HG03457 (cell line): ENCODE results near the gene GRM8.
A peak's percentile ranks its signal among the peaks of the same experiment; 100 is the strongest.
"Not testable (repeated sequence)": the region's sequence is repeated elsewhere in the genome, so short reads cannot be mapped to it uniquely, and the experiment has no call there.

Source experiments
- ATAC-seq: cut with Tn5 transposase; IDR thresholded peaks from one replicate; pipeline ENCODE4 v1.9.1; 2021; ENCODE audit warnings: moderate number of reproducible peaks; ENCODE audit not compliant: unreplicated experiment

The GRM8 gene

GRCh38 chr7:126685018-126685573 is 567.6 kb downstream of the GRM8 start:
- ATAC-seq, result no peak

GRCh38 chr7:126682176-126682575 is 570.6 kb downstream of the GRM8 start:
- no peak for ATAC-seq

- ATAC-seq, result not testable (repeated sequence)
Observed at GRCh38 chr7:126668762-126669161, 584.0 kb downstream of the GRM8 start.

GRCh38 chr7:126668367-126668752 is 584.4 kb downstream of the GRM8 start:
- no peak for ATAC-seq

GRCh38 chr7:126667742-126668366 is 584.9 kb downstream of the GRM8 start:
- ATAC-seq, result no peak

- ATAC-seq, result no peak
Observed at GRCh38 chr7:126662856-126663255, 589.9 kb downstream of the GRM8 start.

DNA sequence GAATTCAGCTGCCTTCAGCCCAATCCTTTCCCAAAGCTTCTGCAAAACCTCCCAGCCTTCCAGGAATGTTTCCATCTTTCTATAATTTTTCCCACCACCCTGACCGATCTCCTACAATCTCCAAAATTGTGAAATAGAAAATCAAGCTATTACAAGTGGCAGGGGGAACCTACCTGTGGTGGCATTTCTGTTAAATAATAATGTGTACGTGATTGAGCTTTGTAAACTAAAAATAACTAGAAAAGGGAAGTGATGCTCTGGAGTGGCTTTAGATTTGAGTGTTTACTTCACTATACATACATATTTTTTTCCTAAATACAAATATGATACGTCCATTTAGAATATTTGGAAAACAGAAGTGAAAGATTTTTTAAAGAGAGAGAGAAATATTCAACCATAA is 593.6 kb downstream of the GRM8 start:
- peak; percentile 82 for ATAC-seq

DNA sequence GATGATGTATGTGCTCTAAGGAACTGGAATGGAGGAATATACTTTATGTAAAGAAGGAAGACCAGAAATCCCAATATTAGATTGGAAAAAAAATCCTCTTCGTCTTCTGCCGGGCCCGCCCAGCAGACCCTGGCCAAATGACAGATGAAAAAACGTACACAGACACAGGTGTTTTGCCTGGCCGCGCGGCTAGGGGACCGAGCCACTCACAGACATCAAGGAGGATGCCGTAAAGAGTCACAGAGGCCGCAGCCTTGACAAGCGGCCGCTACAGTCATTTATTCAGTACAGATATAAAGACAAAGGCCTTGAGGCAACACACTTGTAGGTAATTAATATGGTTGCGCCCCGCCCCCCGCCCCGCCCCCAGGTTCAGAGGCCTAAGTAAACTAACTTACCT is 594.1 kb downstream of the GRM8 start:
- peak; percentile 16 for ATAC-seq

DNA sequence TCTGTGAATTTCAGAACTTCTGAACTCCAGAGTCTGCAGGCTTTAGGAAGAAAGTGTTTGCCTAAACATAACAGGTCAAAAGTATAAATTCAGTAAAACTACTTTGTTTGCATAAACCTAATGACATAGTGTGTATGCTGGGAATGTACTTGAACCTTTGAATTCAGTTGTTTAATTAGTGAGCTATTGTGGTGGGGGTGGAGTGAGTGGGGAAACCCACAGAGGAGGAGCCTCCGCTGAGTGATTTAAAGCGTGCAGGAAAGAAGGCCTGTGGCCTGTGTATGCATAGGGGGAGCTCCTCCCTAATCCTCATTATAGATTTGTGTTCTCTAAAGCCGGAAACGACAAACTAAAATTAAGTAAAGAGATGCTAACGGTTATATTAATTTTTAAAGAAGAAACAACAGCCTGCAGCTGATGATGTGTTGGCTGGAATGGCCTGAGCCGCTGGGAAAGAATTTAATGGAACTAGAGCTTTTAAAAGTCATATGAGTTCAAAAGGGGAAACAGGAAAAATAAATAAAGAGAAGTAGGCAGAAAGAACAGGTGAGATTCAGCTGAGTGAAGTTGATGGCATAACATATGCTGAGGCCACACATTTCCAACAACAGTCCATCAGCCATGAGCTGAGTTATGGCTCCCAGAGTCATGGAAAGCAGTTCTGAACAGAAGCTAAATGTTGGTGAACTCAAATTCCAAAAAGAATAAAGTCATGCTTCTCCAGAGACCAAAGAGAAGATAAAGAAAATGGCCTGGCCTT is 595.0 kb downstream of the GRM8 start:
- peak; percentile 90 for ATAC-seq

DNA sequence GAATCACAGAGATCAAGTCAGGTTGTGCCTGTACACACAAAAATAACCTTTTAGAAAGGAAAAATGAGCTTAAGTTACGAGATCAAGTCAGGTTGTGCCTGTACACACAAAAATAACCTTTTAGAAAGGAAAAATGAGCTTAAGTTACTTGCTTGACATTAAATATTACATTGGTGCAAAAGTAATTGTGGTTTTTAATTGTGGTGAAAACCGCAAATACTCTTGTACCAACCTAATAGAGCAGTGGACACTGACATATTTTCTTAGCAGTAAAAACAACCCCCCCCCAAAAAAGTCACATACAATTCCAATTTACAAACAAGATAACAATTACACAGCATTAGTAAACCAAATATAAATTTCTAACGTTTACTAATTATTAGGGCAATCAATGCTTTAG is 595.6 kb downstream of the GRM8 start:
- ATAC-seq, result no peak

- no peak for ATAC-seq
Observed at GRCh38 chr7:126656165-126656564, 596.6 kb downstream of the GRM8 start.

- ATAC-seq, result no peak
Observed at GRCh38 chr7:126637538-126637937, 615.2 kb downstream of the GRM8 start.

GRCh38 chr7:126635545-126635944 is 617.2 kb downstream of the GRM8 start:
- no peak for ATAC-seq

GRCh38 chr7:126608339-126608776 is 644.4 kb downstream of the GRM8 start:
- ATAC-seq, result no peak

GRCh38 chr7:126606331-126606730 is 646.4 kb downstream of the GRM8 start:
- no peak for ATAC-seq

DNA sequence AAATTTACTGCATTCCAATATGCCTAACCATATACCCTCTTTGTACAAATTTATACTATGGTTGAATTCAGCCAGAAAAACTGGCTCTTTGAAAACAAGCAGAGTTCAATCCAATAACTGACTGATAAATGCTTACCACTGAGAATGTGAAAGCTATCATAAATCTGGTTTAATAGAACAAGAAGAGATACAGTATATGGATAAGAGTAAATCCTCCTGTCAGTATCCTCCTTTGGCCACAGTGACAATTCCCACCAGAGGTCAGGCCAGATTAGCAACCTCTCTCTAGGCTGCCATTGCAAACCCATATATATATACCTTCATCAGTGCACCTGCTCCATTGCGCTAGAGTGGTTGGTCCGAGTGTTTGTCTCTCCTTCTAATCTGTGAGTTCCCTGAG is 647.2 kb downstream of the GRM8 start:
- no peak for ATAC-seq

GRCh38 chr7:126605056-126605455 is 647.7 kb downstream of the GRM8 start:
- no peak for ATAC-seq

- ATAC-seq, result no peak
Observed at GRCh38 chr7:126589068-126589684, 663.6 kb downstream of the GRM8 start.

DNA sequence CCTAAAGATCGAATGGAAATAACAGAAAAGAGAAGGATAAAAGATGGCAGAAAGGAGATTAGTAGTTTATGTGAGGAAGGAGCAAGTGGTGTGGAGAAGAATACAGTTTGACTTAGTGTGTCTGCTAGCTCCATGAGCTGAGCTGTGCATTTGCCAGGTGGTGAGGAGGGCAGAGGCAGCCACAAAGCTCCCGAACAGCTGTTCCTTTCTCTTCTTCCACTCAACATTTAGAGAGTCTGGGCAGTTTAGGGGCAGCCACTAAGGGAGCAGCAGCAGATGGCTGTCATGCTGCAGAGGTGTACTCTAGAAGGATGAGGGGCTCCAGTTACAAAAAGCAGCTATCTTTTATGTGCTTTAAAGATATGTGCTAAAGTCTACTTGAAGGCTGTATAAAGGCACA is 674.4 kb downstream of the GRM8 start:
- no peak for ATAC-seq

- ATAC-seq, result no peak
Observed at GRCh38 chr7:126574276-126575250, 678.2 kb downstream of the GRM8 start.

- no peak for ATAC-seq
Observed at GRCh38 chr7:126570845-126571244, 681.9 kb downstream of the GRM8 start.
